B cell (primary cell): ENCODE data around the gene BMP2K. TPM values are rescaled to one million over a fixed set of nuclear protein-coding genes. Genes with fewer than 3 reads are reported as not detected.

Source experiments
- ATAC-seq: fragments of 200-7000 bp; cut with Tn5 transposase; one replicate; pipeline ENCODE4 v1.10.0; 2021; ENCODE audit warnings: low read depth, mild to moderate bottlenecking, moderate number of reproducible peaks, moderate library complexity
- CTCF ChIA-PET: fragments of 350-600 bp; sonication (Branson Sonifier 250); formaldehyde crosslinking; loops from one replicate; lab custom pipeline; 2021; ENCODE audit warnings: antibody characterized with exemption, inconsistent platforms; lab: Charles Lee
- POLR2A ChIA-PET: fragments of 350-600 bp; sonication (Branson Sonifier 250); formaldehyde crosslinking; loops from one replicate; lab custom pipeline; 2021; ENCODE audit warnings: antibody characterized with exemption; lab: Charles Lee
- DNase-seq: peaks from one replicate; pipeline ENCODE4 v3.0.0; 2013
- H2AFZ ChIP-seq: 2 replicates; pipeline ENCODE4 v1.6.1; 2012; ENCODE audit warnings: mild to moderate bottlenecking, low read depth, low read length; ENCODE audit not compliant: insufficient read depth, poor library complexity, severe bottlenecking
- H3K27ac ChIP-seq, 2 donors: 1 replicate in 1 of 2; 2 replicates in 1 of 2; pipeline ENCODE4 v1.5.1; 2012 to 2013; ENCODE audit warnings: low read length in 2 of 2, mild to moderate bottlenecking in 2 of 2, moderate library complexity in 1 of 2
- H3K27me3 ChIP-seq, 4 experiments: fragments of 200-600 bp in 1 of 4; sonication (generic) in 1 of 4; replicated peaks in 1 of 4; 1 replicate in 2 of 4; 2 replicates in 2 of 4; pipeline versions ENCODE4 v1.6.1 to v1.7.0; 2013 to 2016; ENCODE audit warnings: low read length in 3 of 4, mild to moderate bottlenecking in 2 of 4, mixed read lengths in 1 of 4, moderate library complexity in 1 of 4; ENCODE audit not compliant: insufficient read depth in 4 of 4, control insufficient read depth in 3 of 4; ENCODE audit errors: control extremely low read depth in 1 of 4
- H3K36me3 ChIP-seq, 2 experiments: replicated peaks in 1 of 2; 1 replicate in 1 of 2; 2 replicates in 1 of 2; pipeline versions ENCODE4 v1.6.1 to v1.7.1; 2013; ENCODE audit warnings: low read length in 1 of 2; ENCODE audit not compliant: insufficient read depth in 2 of 2, control insufficient read depth in 1 of 2; ENCODE audit errors: control extremely low read depth in 1 of 2, extremely low read depth in 1 of 2
- H3K4me1 ChIP-seq, 2 donors: fragments of 200-600 bp in 1 of 2; sonication (generic) in 1 of 2; 1 replicate in 1 of 2; 2 replicates in 1 of 2; pipeline versions ENCODE4 v1.5.1 to v1.6.1; 2013 to 2017; ENCODE audit warnings: low read length in 2 of 2; ENCODE audit not compliant: control insufficient read depth in 2 of 2, insufficient read depth in 2 of 2
- H3K4me2 ChIP-seq: replicated peaks from 2 replicates; pipeline ENCODE3; 2012; ENCODE audit warnings: mild to moderate bottlenecking, low read depth, low read length; ENCODE audit not compliant: poor library complexity, severe bottlenecking
- H3K4me3 ChIP-seq, 5 experiments: fragments of 200-600 bp in 1 of 5; sonication (generic) in 1 of 5; 1 replicate in 3 of 5; 2 replicates in 2 of 5; pipeline versions ENCODE4 v1.5.1 to v1.7.0; 2011 to 2016; ENCODE audit warnings: low read length in 4 of 5, mild to moderate bottlenecking in 4 of 5, low read depth in 2 of 5, control low read depth in 1 of 5, moderate library complexity in 1 of 5; ENCODE audit not compliant: insufficient read depth in 1 of 5; ENCODE audit errors: control extremely low read depth in 1 of 5, extremely low read depth in 1 of 5
- H3K79me2 ChIP-seq: fragments of 200-600 bp; sonication (generic); one replicate; pipeline ENCODE4 v1.6.0; 2016; ENCODE audit warnings: low read length; ENCODE audit not compliant: control insufficient read depth, insufficient read depth
- H3K9ac ChIP-seq: fragments of 200-600 bp; sonication (generic); 2 replicates; pipeline ENCODE4 v1.6.1; 2017; ENCODE audit warnings: mild to moderate bottlenecking, low read length, moderate library complexity
- H3K9me3 ChIP-seq, 3 donors: one replicate each; pipeline versions ENCODE4 v1.6.1 to v1.7.1; 2013; ENCODE audit warnings: low read length in 2 of 3; ENCODE audit not compliant: control insufficient read depth in 2 of 3, insufficient read depth in 1 of 3; ENCODE audit errors: control extremely low read depth in 1 of 3
- H4K20me1 ChIP-seq: 2 replicates; pipeline ENCODE4 v1.6.0; 2012; ENCODE audit warnings: mild to moderate bottlenecking, low read length; ENCODE audit not compliant: insufficient read depth, control insufficient read depth, poor library complexity, severe bottlenecking
- H3K27ac Mint-ChIP-seq: one replicate; pipeline ENCODE4 v1.8.0; 2021; ENCODE audit warnings: mixed read lengths
- H3K27me3 Mint-ChIP-seq: one replicate; pipeline ENCODE4 v1.8.0; 2021; ENCODE audit warnings: mixed read lengths
- H3K4me1 Mint-ChIP-seq: one replicate; pipeline ENCODE4 v1.8.0; 2021; ENCODE audit warnings: mixed read lengths
- H3K4me3 Mint-ChIP-seq: one replicate; pipeline ENCODE4 v1.8.0; 2021; ENCODE audit warnings: mixed read lengths
- H3K9me3 Mint-ChIP-seq: one replicate; pipeline ENCODE4 v1.8.0; 2022; ENCODE audit warnings: mixed read lengths; ENCODE audit not compliant: insufficient read depth
- EZH2 ChIP-seq: IDR thresholded peaks from 2 replicates; pipeline ENCODE4 v1.6.1; 2012; ENCODE audit warnings: borderline replicate concordance, low read depth, mild to moderate bottlenecking, moderate library complexity, low read length; ENCODE audit not compliant: insufficient read depth, poor library complexity, severe bottlenecking
- WGBS: methylation state at CpG from one replicate; pipeline ENCODE4 v1.1.5; 2013; ENCODE audit warnings: missing lambda C conversion rate; ENCODE audit not compliant: insufficient coverage; 5-methylcytosine and 5-hydroxymethylcytosine counted together
- intact Hi-C: fragments of 100-400 bp; cut with micrococcal nuclease; formaldehyde crosslinking; loops from one replicate; pipeline ENCODE4 v1.10.0; 2022
- polyA plus RNA-seq: library from polyadenylated mRNA; depleted of rRNA; stranded (reverse); fragments of >200 nt; gene quantifications from 2 replicates; pipeline ENCODE4 v1.2.3, GENCODE V29; 2012
- total RNA-seq, 2 donors: library from RNA; stranded (reverse); fragments of 120-200 nt in 1 of 2; gene quantifications; 1 replicate in 1 of 2; 2 replicates in 1 of 2; pipeline versions ENCODE4 v1.2.3 to v1.2.4, GENCODE V29; 2013 to 2022
- TF ChIP-seq, protein P1 (sequence below): fragments of 200-600 bp; IDR thresholded peaks from one replicate; pipeline ENCODE4 v1.8.0; 2022; ENCODE audit warnings: antibody characterized with exemption, mild to moderate bottlenecking

BMP2K gene
- total and polyA plus RNA-seq, 2 donors (not counting 1 experiment from before 2014, with no cell fraction given): 59.1 to 117 TPM

DNA sequence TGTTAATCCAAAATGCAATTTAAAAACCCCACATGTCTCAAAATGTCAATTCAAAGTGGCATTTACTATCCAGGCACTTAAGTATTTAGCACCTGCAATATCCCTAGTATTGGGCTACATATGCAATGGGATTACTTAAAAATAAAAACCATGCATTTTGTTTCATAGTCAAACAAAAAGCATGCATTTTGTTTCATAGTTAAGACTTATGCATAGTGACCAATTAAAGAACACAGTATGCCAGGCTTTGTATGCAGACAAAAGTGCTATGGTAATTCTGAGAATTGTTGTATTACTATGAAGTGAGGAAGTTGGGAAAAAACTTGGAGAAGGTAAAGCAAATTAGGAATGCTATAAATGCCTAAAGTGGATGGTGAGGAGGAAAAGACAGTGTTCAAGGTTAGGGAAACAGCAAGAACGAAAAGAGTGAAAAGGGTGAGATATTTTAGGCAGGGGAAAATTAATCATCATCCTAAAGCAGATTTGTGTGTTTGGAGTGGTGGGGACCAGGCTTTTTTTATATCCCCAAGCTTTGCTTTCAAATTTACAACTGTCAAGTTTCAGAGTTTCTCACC, 10.6 kb upstream of the BMP2K start:
- Histone ChIP-seq H3K27me3 (no peaks in the 10 kb centered on the region), H3K79me2 (no peaks in the 10 kb centered on the region), H3K9ac (no peak overlapping the region), H3K36me3 (no peaks in the 10 kb centered on the region), H3K27ac (peak overlapping the region in 1 of 2 donors; percentile 70), H3K4me3 (no peak overlapping the region), H4K20me1 (no peaks in the 10 kb centered on the region), H3K9me3 (no peaks in the 10 kb centered on the region), H3K4me1 (peaks cover 22 to 26% of the 10 kb centered on the region in 2 donors), H3K4me2 (peak overlapping the region; percentile 64), H2AFZ (no peak overlapping the region)
- CTCF ChIA-PET: interaction anchor here (1.0 to 2.4 kb wide), 9 partner anchors 9 to 153 kb away, joined by 3 to 12 read pairs (median 5); no protein-coding TSS in a partner anchor
- TF ChIP-seq EZH2: no peak
- TF ChIP-seq, protein P1, sequence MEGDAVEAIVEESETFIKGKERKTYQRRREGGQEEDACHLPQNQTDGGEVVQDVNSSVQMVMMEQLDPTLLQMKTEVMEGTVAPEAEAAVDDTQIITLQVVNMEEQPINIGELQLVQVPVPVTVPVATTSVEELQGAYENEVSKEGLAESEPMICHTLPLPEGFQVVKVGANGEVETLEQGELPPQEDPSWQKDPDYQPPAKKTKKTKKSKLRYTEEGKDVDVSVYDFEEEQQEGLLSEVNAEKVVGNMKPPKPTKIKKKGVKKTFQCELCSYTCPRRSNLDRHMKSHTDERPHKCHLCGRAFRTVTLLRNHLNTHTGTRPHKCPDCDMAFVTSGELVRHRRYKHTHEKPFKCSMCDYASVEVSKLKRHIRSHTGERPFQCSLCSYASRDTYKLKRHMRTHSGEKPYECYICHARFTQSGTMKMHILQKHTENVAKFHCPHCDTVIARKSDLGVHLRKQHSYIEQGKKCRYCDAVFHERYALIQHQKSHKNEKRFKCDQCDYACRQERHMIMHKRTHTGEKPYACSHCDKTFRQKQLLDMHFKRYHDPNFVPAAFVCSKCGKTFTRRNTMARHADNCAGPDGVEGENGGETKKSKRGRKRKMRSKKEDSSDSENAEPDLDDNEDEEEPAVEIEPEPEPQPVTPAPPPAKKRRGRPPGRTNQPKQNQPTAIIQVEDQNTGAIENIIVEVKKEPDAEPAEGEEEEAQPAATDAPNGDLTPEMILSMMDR: no peak
- intact Hi-C loops: loop anchor here (1.0 kb wide), 1 partner anchor 15 kb away; no protein-coding TSS in a partner anchor
- peaks cover 30% of the 10 kb centered on the region for H3K4me1 Mint-ChIP-seq
- H3K4me3 Mint-ChIP-seq: peak overlapping the region; percentile 50
- no peaks in the 10 kb centered on the region for H3K9me3 Mint-ChIP-seq
- no CpG with 5 or more reads among the region's 1 CpG for WGBS
- DNase-seq (no peak), ATAC-seq (no peak)
- POLR2A ChIA-PET: interaction anchor here (0.6 to 1.4 kb wide), 2 partner anchors 16 to 108 kb away, joined by 6 to 8 read pairs; no protein-coding TSS in a partner anchor
- H3K27me3 Mint-ChIP-seq: no peaks in the 10 kb centered on the region
- peak overlapping the region; percentile 80 for H3K27ac Mint-ChIP-seq

DNA sequence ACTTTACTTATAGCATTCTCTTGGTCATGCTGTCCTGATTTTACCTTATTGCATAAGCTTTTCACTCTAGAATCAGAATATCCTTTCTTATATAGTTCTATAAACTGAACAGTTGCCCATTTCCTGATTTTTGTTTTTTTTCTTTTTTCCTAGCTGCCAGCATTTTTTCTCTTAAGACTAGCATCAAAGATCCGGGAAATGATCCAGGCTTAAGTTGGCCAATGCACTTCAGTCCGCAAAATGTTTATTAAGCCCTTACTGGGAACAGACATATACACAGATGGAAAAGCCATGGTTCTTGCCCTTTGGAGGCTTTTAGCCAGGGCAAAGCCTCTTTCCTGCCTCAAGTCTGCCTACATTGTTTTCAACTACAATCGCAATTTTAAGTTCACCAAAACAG, 10.1 kb upstream of the BMP2K start:
- no peak overlapping the region for H2AFZ ChIP-seq
- peaks cover 22 to 26% of the 10 kb centered on the region in 2 donors for H3K4me1 ChIP-seq
- no peaks in the 10 kb centered on the region for H3K27me3 Mint-ChIP-seq
- peak overlapping the region; percentile 64 for H3K4me2 ChIP-seq
- H3K79me2 ChIP-seq: no peaks in the 10 kb centered on the region
- no peak for DNase-seq
- peak overlapping the region; percentile 26 to 70 for H3K27ac ChIP-seq
- peaks cover 29% of the 10 kb centered on the region for H3K4me1 Mint-ChIP-seq
- ChIA-PET CTCF (interaction anchor here (1.0 to 2.4 kb wide), 9 partner anchors 8 to 153 kb away, joined by 3 to 12 read pairs (median 5); no protein-coding TSS in a partner anchor), POLR2A (interaction anchor here (0.6 to 1.4 kb wide), 3 partner anchors 13 to 108 kb away, joined by 4 to 8 read pairs (median 6); no protein-coding TSS in a partner anchor)
- no peak for TF ChIP-seq EZH2
- TF ChIP-seq, protein P1: no peak
- H3K9me3 ChIP-seq: no peaks in the 10 kb centered on the region
- no peaks in the 10 kb centered on the region for H3K9me3 Mint-ChIP-seq
- no peaks in the 10 kb centered on the region for H4K20me1 ChIP-seq
- 95% methylated on average over 2 of the region's 3 CpGs for WGBS
- peak overlapping the region; percentile 24 for H3K9ac ChIP-seq
- peak overlapping the region; percentile 80 for H3K27ac Mint-ChIP-seq
- intact Hi-C loops: loop anchor here (1.0 kb wide), 1 partner anchor 16 kb away; no protein-coding TSS in a partner anchor
- H3K4me3 ChIP-seq: peak overlapping the region in 1 of 5 experiments; percentile 49
- no peak for ATAC-seq
- no peaks in the 10 kb centered on the region for H3K36me3 ChIP-seq
- peak overlapping the region; percentile 77 for H3K4me3 Mint-ChIP-seq
- H3K27me3 ChIP-seq: no peaks in the 10 kb centered on the region
